Transverse colon (tissue), 4 donors: Measurements from ENCODE around the gene GRAMD2B. TPM values are rescaled to one million over a fixed set of nuclear protein-coding genes. Genes with fewer than 3 reads are reported as not detected.
A peak's percentile ranks its signal among the peaks of the same experiment; 100 is the strongest.

Experiments
- DNase-seq: peaks from one replicate; pipeline ENCODE4 v3.0.0-alpha.2; 2019
- H3K27ac ChIP-seq, 4 donors: fragments of 200-600 bp; sonication (generic); 2 replicates each; pipeline ENCODE4 v1.5.1; 2016 to 2018; ENCODE audit warnings: inconsistent platforms in 4 of 4
- H3K27me3 ChIP-seq: fragments of 200-600 bp; sonication (generic); 2 replicates; pipeline ENCODE4 v1.5.1; 2017; ENCODE audit warnings: inconsistent platforms
- H3K36me3 ChIP-seq, 4 donors: fragments of 200-600 bp; sonication (generic); 2 replicates each; pipeline ENCODE4 v1.5.1; 2017 to 2019; ENCODE audit warnings: inconsistent platforms in 4 of 4
- H3K4me1 ChIP-seq, 4 donors: fragments of 200-600 bp; sonication (generic); 2 replicates each; pipeline ENCODE4 v1.5.1; 2017 to 2020; ENCODE audit warnings: inconsistent platforms in 4 of 4
- H3K4me3 ChIP-seq, 4 donors: fragments of 200-600 bp; sonication (generic); 1 replicate in 1 of 4; 2 replicates in 3 of 4; pipeline versions ENCODE4 v1.5.1 to v1.6.1; 2017 to 2019; ENCODE audit warnings: inconsistent platforms in 4 of 4
- H3K9me3 ChIP-seq, 2 donors: fragments of 200-600 bp; sonication (generic); 2 replicates each; pipeline ENCODE4 v1.5.1; 2017 to 2019; ENCODE audit warnings: inconsistent platforms in 2 of 2
- EP300 ChIP-seq: sonication (generic); formaldehyde crosslinking; IDR thresholded peaks from one replicate; pipeline ENCODE4 v1.6.1; 2017; ENCODE audit warnings: antibody characterized with exemption, low read depth
- POLR2A ChIP-seq: fragments of 450-650 bp; IDR thresholded peaks from one replicate; pipeline ENCODE4 v1.6.1; 2016; ENCODE audit warnings: antibody characterized with exemption, mild to moderate bottlenecking, moderate library complexity
- POLR2AphosphoS5 ChIP-seq, 3 donors: sonication (generic); formaldehyde crosslinking; IDR thresholded peaks; one replicate each; pipeline ENCODE4 v1.6.1; 2016; ENCODE audit warnings: antibody characterized with exemption in 3 of 3
- WGBS, 2 donors: methylation state at CpG; one replicate each; pipeline ENCODE4 v1.1.5; 2018; ENCODE audit warnings: low coverage in 1 of 2; 5-methylcytosine and 5-hydroxymethylcytosine counted together
- in situ Hi-C, 4 donors: fragments of 200-750 bp; cut with MboI; loops; one replicate each; pipeline versions ENCODE4 v1.15.0 to v1.15.1; 2017; ENCODE audit warnings: low sequenced_read_pairs in 3 of 4, low pct_ligation_motif_present in 1 of 4, low pct_unique_long_range_greater_than_20kb in 1 of 4
- intact Hi-C: fragments of 100-400 bp; cut with DNase I; formaldehyde crosslinking; loops from one replicate; pipeline ENCODE4 v1.15.1; 2023; ENCODE audit warnings: low total_unique reads
- total RNA-seq, 4 donors: library from RNA; depleted of rRNA; stranded (reverse); fragments of >200 nt; gene quantifications; one replicate each; pipeline ENCODE4 v1.1.0, GENCODE V29; 2016
- TF ChIP-seq, protein P1 (sequence below), 5 experiments: fragments of 200-600 bp in 3 of 5; fragments of 450-650 bp in 2 of 5; sonication (generic) in 3 of 5; IDR thresholded peaks; 1 replicate in 2 of 5; 2 replicates in 3 of 5; pipeline ENCODE4 v1.5.1; 2016 to 2017; ENCODE audit warnings: antibody characterized with exemption in 5 of 5, inconsistent platforms in 3 of 5, mild to moderate bottlenecking in 2 of 5, moderate library complexity in 1 of 5

Gene GRAMD2B
- total RNA-seq, 4 donors from 2014 or later, result 93.9 to 191 (median 161) TPM

DNA sequence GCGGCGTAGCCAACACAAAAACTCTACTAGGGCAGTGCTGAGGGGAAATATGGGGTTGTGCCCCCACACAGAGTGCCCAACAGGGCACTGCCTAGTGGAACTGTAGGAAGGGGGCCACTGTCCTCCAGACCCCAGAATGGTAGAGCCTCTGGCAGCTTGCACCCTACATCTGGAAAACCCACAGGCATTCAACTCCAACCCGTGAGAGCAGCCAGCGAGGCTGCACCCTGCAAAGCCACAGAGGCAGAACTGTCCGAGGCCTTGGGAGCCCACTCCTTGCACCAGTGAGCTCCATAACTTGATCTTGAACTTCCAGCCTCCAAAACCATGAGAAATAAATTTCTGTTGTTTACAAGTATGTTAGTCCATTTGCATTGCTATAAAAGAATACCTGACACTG lies 27.7 kb downstream of the GRAMD2B start:
- no peak for TF ChIP-seq EP300
- no peak for TF ChIP-seq POLR2A
- TF ChIP-seq, protein P1, sequence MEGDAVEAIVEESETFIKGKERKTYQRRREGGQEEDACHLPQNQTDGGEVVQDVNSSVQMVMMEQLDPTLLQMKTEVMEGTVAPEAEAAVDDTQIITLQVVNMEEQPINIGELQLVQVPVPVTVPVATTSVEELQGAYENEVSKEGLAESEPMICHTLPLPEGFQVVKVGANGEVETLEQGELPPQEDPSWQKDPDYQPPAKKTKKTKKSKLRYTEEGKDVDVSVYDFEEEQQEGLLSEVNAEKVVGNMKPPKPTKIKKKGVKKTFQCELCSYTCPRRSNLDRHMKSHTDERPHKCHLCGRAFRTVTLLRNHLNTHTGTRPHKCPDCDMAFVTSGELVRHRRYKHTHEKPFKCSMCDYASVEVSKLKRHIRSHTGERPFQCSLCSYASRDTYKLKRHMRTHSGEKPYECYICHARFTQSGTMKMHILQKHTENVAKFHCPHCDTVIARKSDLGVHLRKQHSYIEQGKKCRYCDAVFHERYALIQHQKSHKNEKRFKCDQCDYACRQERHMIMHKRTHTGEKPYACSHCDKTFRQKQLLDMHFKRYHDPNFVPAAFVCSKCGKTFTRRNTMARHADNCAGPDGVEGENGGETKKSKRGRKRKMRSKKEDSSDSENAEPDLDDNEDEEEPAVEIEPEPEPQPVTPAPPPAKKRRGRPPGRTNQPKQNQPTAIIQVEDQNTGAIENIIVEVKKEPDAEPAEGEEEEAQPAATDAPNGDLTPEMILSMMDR (IDR thresholded peaks at IDR 0.05), result no peak
- TF ChIP-seq POLR2AphosphoS5 (IDR thresholded peaks at IDR 0.05), result no peak
- H3K27ac ChIP-seq, result peak overlapping the region in 2 of 4 donors; percentile 10 to 60
- intact Hi-C loops, result no loop called here
- no peak overlapping the region for H3K4me3 ChIP-seq
- H3K4me1 ChIP-seq, result peaks cover 22 to 74% (median 41%) of the 10 kb centered on the region in 4 donors
- no peak for DNase-seq
- H3K36me3 ChIP-seq, result no peaks in the 10 kb centered on the region
- no peaks in the 10 kb centered on the region for H3K27me3 ChIP-seq
- in situ Hi-C loops, result no loop called here
- 76% methylated on average over 5 of the region's 5 CpGs; no CpG with 5 or more reads in 1 of the 2 donors for whole genome bisulfite sequencing, 2 donors
- H3K9me3 ChIP-seq, result no peaks in the 10 kb centered on the region

DNA sequence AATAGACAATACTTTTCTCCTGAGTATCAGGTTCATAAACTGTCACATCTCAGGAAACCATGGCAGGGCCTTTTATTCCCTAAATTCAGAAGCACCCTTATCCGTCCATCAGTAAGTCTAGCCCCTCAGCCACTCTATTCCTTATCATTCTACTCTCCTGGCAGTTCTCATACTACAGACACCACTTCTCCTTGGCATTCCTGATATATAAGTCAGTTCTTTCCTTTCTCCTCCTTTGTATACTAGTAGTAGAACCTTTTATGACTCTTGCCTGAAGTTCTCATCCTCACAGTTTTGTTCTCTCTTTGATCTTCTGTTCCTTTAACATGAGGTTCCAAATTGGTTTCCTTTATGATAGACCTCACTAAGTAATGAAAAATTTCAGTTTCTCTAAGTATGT lies 29.3 kb downstream of the GRAMD2B start:
- Histone ChIP-seq H3K27me3 (no peaks in the 10 kb centered on the region), H3K27ac (no peak overlapping the region), H3K9me3 (no peaks in the 10 kb centered on the region), H3K36me3 (no peaks in the 10 kb centered on the region), H3K4me3 (no peak overlapping the region), H3K4me1 (peaks cover 19 to 66% (median 33%) of the 10 kb centered on the region in 4 donors)
- intact Hi-C loops, result no loop called here
- no peak for DNase-seq
- no peak for TF ChIP-seq POLR2AphosphoS5 (IDR thresholded peaks at IDR 0.05)
- WGBS, 2 donors, result 93 to 100% methylated on average over 1 of the region's 1 CpG
- in situ Hi-C loops, result no loop called here

DNA sequence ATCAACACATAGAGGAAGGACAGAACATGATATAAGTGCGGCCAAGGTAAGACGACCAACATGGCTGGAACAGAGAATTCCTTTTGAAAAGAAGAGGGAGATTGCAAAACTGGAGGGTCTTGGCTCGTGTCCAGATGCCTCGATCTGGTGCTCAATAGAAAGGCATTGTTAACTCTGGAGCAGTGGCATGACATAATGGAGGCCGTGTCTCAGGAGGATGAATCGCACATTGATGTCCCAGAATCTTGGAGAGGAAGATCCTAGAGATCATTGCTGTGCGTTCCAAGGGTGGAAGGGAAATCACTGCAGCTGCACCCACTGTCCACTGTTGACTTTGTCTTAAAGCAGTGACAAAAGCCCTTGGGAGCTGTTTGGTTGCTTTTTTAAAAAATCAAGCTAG lies 30.9 kb downstream of the GRAMD2B start:
- in situ Hi-C loops, result no loop called here
- 77 to 86% methylated on average over 7 of the region's 7 CpGs for WGBS, 2 donors

DNA sequence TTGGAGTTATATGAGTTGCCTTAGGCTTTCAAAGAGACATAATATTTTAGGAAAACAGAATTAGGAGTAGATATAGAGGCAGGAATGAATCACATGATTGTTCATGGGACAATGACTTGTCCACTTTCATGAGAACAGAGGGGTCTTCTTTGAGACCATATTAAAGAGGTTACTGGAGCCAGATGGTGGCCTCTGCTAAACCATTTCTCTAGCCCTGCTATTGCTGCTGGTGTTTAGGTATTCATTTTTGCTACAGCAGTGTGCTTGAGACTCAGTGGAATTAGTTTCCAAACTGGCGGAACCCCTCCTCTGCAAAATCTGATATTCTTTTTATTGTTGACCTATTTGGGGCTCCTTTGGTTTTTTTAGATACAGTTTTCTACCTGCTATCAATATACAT lies 31.3 kb downstream of the GRAMD2B start:
- intact Hi-C loops (no loop called here), in situ Hi-C loops (no loop called here)
- WGBS, 2 donors, result 97 to 100% methylated on average over 1 of the region's 1 CpG
- Histone ChIP-seq H3K27ac (peak overlapping the region in 3 of 4 donors; percentile 35 to 52 (median 44)), H3K9me3 (no peaks in the 10 kb centered on the region), H3K27me3 (no peaks in the 10 kb centered on the region), H3K4me3 (no peak overlapping the region), H3K36me3 (no peaks in the 10 kb centered on the region), H3K4me1 (peaks cover 12 to 51% (median 23%) of the 10 kb centered on the region in 4 donors)
- TF ChIP-seq POLR2AphosphoS5 (IDR thresholded peaks at IDR 0.05) (no peak), POLR2A (no peak), EP300 (no peak)
- TF ChIP-seq, protein P1 (IDR thresholded peaks at IDR 0.05), result no peak
- no peak for DNase-seq

More for the DNA sequence above, 30.9 kb downstream of the GRAMD2B start:
- Histone ChIP-seq H3K9me3 (no peaks in the 10 kb centered on the region), H3K4me1 (peaks cover 16 to 56% (median 28%) of the 10 kb centered on the region in 4 donors), H3K27ac (peak overlapping the region in 1 of 4 donors; percentile 35), H3K4me3 (no peak overlapping the region), H3K27me3 (no peaks in the 10 kb centered on the region), H3K36me3 (no peaks in the 10 kb centered on the region)
- TF ChIP-seq EP300 (no peak), POLR2AphosphoS5 (IDR thresholded peaks at IDR 0.05) (no peak), POLR2A (no peak)
- TF ChIP-seq, protein P1 (IDR thresholded peaks at IDR 0.05), result no peak
- intact Hi-C loops, result no loop called here
- no peak for DNase-seq

DNA sequence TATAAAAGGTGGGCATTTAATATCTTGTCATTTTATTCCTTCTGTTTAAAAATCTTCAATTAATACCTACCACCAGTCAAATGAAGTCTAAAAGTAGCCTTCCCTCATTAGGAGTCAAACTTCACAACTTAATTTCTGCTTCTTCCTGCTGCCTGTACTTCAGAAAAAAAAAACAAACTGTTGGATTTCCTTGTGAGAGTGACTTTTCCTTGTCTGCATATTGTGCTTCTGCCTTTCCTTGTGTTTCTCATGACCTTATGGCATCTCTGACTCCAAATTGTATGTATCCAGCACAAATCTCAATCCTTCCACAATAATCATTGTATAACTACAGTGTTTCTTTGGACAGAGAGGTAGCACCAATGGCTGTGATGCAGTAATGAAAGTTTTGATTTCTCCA lies 32.1 kb downstream of the GRAMD2B start:
- no peaks in the 10 kb centered on the region for H3K9me3 ChIP-seq
- H3K27ac ChIP-seq, result peak overlapping the region; percentile 31 to 52 (median 40)
- no peaks in the 10 kb centered on the region for H3K27me3 ChIP-seq
- no peak for DNase-seq
- H3K36me3 ChIP-seq, result no peaks in the 10 kb centered on the region
- TF ChIP-seq EP300 (no peak), POLR2A (no peak), POLR2AphosphoS5 (IDR thresholded peaks at IDR 0.05) (no peak)
- TF ChIP-seq, protein P1 (IDR thresholded peaks at IDR 0.05), result no peak
- in situ Hi-C loops (no loop called here), intact Hi-C loops (no loop called here)
- peaks cover 9 to 44% (median 18%) of the 10 kb centered on the region in 4 donors for H3K4me1 ChIP-seq
- H3K4me3 ChIP-seq, result no peak overlapping the region
